Ectodermal cell (in vitro differentiated cells): Measurements from ENCODE around the gene AVPI1.
A peak's percentile ranks its signal among the peaks of the same experiment; 100 is the strongest.
"Not testable (repeated sequence)": the region's sequence is repeated elsewhere in the genome, so short reads cannot be mapped to it uniquely, and the experiment has no call there.

Source experiments
- H3K27ac ChIP-seq: 2 replicates; pipeline ENCODE4 v1.7.0; 2013; ENCODE audit warnings: mild to moderate bottlenecking, low read depth, low read length; ENCODE audit not compliant: insufficient read depth, poor library complexity, severe bottlenecking
- H3K27me3 ChIP-seq: 2 replicates; pipeline ENCODE4 v1.7.0; 2013; ENCODE audit warnings: mild to moderate bottlenecking, low read length; ENCODE audit not compliant: insufficient read depth, control insufficient read depth, poor library complexity, severe bottlenecking
- H3K36me3 ChIP-seq: one replicate; pipeline ENCODE4 v1.7.0; 2013; ENCODE audit warnings: low read length; ENCODE audit not compliant: control insufficient read depth, insufficient read depth
- H3K4me1 ChIP-seq: one replicate; pipeline ENCODE4 v1.7.0; 2013; ENCODE audit warnings: low read length; ENCODE audit not compliant: control insufficient read depth, insufficient read depth
- H3K4me3 ChIP-seq: 2 replicates; pipeline ENCODE4 v1.7.0; 2013; ENCODE audit warnings: low read depth, low read length, control low read depth; ENCODE audit not compliant: insufficient read depth
- H3K9me3 ChIP-seq: 2 replicates; pipeline ENCODE4 v1.7.0; 2013; ENCODE audit warnings: mild to moderate bottlenecking, low read length, moderate library complexity; ENCODE audit not compliant: control insufficient read depth
- WGBS, 2 experiments: methylation state at CpG; one replicate each; pipeline ENCODE4 v1.1.7; 2013; ENCODE audit warnings: missing lambda C conversion rate in 2 of 2; 5-methylcytosine and 5-hydroxymethylcytosine counted together

AVPI1 gene

GRCh38 chr10:97698072-97698655 lies 11.1 kb upstream of the AVPI1 start:
- H3K27ac ChIP-seq, H3K4me3 ChIP-seq, H3K9me3 ChIP-seq, H3K27me3 ChIP-seq, H3K36me3 ChIP-seq, H3K4me1 ChIP-seq: not testable (repeated sequence)
- WGBS, 2 experiments: 93% methylated on average over 11 of the region's 11 CpGs

GRCh38 chr10:97690133-97690532 lies 3.1 kb upstream of the AVPI1 start:
- H3K27me3 ChIP-seq: peaks cover 6% of the 10 kb centered on the region

GRCh38 chr10:97689559-97690020 lies 2.5 kb upstream of the AVPI1 start:
- no peaks in the 10 kb centered on the region for H3K36me3 ChIP-seq
- no peaks in the 10 kb centered on the region for H3K9me3 ChIP-seq
- no peak overlapping the region for H3K4me3 ChIP-seq
- peaks cover 6% of the 10 kb centered on the region for H3K27me3 ChIP-seq
- H3K27ac ChIP-seq: no peak overlapping the region
- 90 to 95% methylated on average over 5 of the region's 5 CpGs for WGBS, 2 experiments
- H3K4me1 ChIP-seq: peaks cover 17% of the 10 kb centered on the region

More at GRCh38 chr10:97690133-97690532, 3.1 kb upstream of the AVPI1 start:
- H3K9me3 ChIP-seq: no peaks in the 10 kb centered on the region
- 92 to 100% methylated on average over 2 to 3 of the region's 3 CpGs for WGBS, 2 experiments
- no peaks in the 10 kb centered on the region for H3K36me3 ChIP-seq
- H3K4me3 ChIP-seq: no peak overlapping the region
- no peak overlapping the region for H3K27ac ChIP-seq
- H3K4me1 ChIP-seq: peaks cover 17% of the 10 kb centered on the region

- H3K36me3 ChIP-seq: no peaks in the 10 kb centered on the region
- H3K27me3 ChIP-seq: peaks cover 6% of the 10 kb centered on the region
- no peak overlapping the region for H3K27ac ChIP-seq
- no peaks in the 10 kb centered on the region for H3K9me3 ChIP-seq
- WGBS, 2 experiments: 79 to 83% methylated on average over 14 of the region's 14 CpGs
- peak overlapping the region; percentile 34 for H3K4me3 ChIP-seq
- peaks cover 17% of the 10 kb centered on the region for H3K4me1 ChIP-seq
Measured at GRCh38 chr10:97687785-97688781, 1.0 kb upstream of the AVPI1 start.

- H3K9me3 ChIP-seq: no peaks in the 10 kb centered on the region
- H3K4me1 ChIP-seq: peaks cover 17% of the 10 kb centered on the region
- WGBS, 2 experiments: 24 to 27% methylated on average over 14 of the region's 14 CpGs
- no peaks in the 10 kb centered on the region for H3K36me3 ChIP-seq
- peak overlapping the region; percentile 80 for H3K4me3 ChIP-seq
- H3K27ac ChIP-seq: peak overlapping the region; percentile 50
- peaks cover 6% of the 10 kb centered on the region for H3K27me3 ChIP-seq
Measured at GRCh38 chr10:97686301-97686961, 610 bp downstream of the AVPI1 start.

- H3K4me1 ChIP-seq: peaks cover 17% of the 10 kb centered on the region
- no peaks in the 10 kb centered on the region for H3K9me3 ChIP-seq
- H3K36me3 ChIP-seq: no peaks in the 10 kb centered on the region
- WGBS, 2 experiments: 75 to 79% methylated on average over 2 of the region's 2 CpGs
- no peak overlapping the region for H3K4me3 ChIP-seq
- peaks cover 6% of the 10 kb centered on the region for H3K27me3 ChIP-seq
- no peak overlapping the region for H3K27ac ChIP-seq
Measured at GRCh38 chr10:97685395-97685958, 1.6 kb downstream of the AVPI1 start.

GRCh38 chr10:97684866-97685394 lies 2.1 kb downstream of the AVPI1 start:
- Histone ChIP-seq H3K9me3 (no peaks in the 10 kb centered on the region), H3K27ac (no peak overlapping the region), H3K36me3 (no peaks in the 10 kb centered on the region), H3K27me3 (peaks cover 6% of the 10 kb centered on the region), H3K4me1 (peaks cover 17% of the 10 kb centered on the region), H3K4me3 (no peak overlapping the region)
- WGBS, 2 experiments: 93 to 99% methylated on average over 4 to 5 of the region's 5 CpGs

- not testable (repeated sequence) for H3K9me3 ChIP-seq, H3K4me3 ChIP-seq, H3K27me3 ChIP-seq, H3K27ac ChIP-seq, H3K36me3 ChIP-seq
- peaks cover 17% of the 10 kb centered on the region for H3K4me1 ChIP-seq
- WGBS, 2 experiments: 88 to 92% methylated on average over 7 of the region's 7 CpGs
Measured at GRCh38 chr10:97684368-97684713, 2.7 kb downstream of the AVPI1 start.

GRCh38 chr10:97683556-97684367 lies 3.3 kb downstream of the AVPI1 start:
- H3K27ac ChIP-seq: no peak overlapping the region
- H3K9me3 ChIP-seq: no peaks in the 10 kb centered on the region
- WGBS, 2 experiments: 82% methylated on average over 9 of the region's 9 CpGs
- peaks cover 17% of the 10 kb centered on the region for H3K4me1 ChIP-seq
- no peaks in the 10 kb centered on the region for H3K36me3 ChIP-seq
- H3K4me3 ChIP-seq: no peak overlapping the region
- peaks cover 6% of the 10 kb centered on the region for H3K27me3 ChIP-seq
